Measurements from ENCODE around the gene ADAM8.

ADAM8 gene

DNA sequence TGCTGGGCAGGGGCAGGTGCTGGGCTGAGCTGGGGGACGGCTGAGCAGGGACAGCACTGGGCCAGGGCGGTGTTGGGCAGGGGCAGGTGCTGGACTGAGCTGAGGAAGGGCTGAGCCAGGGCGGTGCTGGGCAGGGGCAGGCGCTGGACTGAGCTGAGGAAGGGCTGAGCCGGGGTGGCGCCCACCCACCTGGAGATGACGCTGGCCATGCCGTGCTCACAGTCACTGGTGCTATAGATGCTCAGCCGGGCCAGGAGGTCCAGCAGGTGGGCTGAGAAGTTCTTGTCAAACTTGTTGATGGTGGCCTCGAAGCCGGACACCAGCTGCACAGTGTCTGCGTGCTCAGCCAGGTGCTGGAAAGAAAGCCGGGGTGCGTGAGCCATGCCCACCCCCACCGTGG, 4.4 kb upstream of the ADAM8 start:
- DNase-seq: no peak

DNA sequence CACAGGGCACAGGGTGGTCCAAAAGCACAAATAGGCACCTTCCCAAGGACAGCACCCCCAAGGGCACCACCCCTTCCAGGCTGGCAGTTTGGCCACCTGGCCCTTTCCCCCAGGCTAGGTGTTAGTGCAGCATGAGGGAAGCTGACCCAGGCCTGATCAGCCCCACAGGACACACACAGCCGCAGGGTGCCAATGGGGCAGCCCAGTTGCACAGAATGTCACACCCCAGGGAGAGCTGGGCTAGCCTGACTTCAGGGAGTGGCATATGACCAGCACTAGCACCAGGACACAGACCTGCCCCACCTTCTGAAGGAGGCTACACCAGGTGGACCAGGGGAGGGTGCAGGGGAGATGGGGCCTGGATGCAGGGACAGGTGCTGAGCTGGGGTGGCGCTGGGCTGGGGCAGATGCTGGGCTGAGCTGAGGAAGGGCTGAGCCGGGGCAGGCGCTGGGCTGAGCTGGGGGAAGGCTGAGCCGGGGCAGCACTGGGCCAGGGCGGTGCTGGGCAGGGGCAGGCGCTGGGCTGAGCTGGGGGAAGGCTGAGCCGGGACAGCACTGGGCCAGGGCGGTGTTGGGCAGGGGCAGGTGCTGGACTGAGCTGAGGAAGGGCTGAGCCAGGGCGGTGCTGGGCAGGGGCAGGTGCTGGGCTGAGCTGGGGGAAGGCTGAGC, 3.9 kb upstream of the ADAM8 start:
- DNase-seq: no peak

DNA sequence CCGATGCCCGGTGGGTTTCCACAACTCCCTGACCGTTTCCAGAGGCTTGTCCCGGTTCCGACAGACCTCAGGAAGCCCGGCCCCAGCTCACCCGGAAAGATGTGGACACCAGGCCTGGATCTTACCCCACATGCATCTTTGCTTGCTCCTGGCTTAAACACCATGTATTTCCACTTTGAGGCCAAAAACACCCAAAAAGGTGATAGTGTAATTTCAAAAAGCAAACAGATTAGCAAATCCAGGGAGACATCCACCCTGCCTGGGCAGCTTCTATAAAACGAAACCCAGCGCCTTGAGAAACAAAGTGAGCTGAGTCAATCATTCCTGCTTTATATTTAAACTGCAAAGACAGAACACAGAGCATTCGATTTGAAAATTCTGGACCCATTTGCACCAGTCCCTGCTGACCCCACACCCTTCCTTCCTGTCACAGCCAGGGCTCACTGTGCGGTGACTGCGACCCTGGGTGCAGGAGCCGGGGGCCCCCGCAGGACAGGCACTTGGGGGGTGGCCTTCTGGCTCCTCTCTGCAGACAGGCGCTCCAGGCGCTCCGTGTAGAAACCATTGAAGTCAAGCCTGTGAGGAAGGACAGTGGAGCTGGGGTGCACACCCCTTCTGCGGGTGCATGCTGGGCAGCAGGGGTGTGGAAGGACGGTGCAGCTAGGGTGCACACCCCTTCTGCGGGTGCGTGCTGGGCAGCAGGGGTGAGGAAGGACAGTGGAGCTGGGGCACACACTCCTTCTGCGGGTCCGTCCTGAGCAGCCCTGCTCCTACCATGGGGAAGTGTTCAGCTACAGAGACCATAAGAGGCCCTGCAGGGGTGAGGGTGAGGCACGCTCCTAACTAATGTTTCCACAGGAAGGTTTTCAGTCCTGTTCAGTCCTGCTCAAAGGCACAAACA, 2.9 kb upstream of the ADAM8 start:
- DNase-seq: no peak

DNA sequence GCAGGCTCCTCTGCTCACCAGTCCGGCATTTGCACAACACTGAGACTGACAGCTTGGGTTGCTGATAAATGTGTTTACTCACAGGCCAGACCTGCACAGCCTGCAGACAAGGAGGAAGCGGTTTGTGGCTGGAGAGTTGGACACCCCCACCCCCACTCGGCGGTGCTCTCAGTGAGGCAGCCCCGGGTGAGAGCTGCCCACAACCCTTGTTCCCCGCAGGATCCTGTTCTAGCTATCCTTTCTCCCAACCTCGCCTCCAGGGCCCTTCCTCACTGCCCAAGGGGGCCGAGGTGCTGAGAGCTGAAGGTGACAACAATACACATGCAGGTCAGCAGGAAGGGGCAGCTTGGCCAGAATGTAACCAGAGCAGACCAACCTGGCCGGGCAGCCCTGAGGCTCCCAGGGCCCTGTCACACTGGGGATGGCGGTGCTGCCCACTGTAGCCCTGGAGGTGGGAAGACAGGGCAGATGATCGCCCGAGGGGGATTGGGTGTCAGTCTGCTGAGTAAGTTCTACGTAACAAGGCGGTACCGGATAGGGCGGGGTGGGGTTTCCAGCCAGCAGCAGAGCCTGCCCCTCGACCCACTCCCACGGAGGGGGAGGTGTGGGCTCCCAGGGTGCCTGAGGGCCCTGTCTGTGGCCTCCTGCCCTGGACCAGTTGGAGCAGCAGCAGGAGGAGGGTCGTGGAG, 2.1 kb upstream of the ADAM8 start:
- no peak for DNase-seq

DNA sequence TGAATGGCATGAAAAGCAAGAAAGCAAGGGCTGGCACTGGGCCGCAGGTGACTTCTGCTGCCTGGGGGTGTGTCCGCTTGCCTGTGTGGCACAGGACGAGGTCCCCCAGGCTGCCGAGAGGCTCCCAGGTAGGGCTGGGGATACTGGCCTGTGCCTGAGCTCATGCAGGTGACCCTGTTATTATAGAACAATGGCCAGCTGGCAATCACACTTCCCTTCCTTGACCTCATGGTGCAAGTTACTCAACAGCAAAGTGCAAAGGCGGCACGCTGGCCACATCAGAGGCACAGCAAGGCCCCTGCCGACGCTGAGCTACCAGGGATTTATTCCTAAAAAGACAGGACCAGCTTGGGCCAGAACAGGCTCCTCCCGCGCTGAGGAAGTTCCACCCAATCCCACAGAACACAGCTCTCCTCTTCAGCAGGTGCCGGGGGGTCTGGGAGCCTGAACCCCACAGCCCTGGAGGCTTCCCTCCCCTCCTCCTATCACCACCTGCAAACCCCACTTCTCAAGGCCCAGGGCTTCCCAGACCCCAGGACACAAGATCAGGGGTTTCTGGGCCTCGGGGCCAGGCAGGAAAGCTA, 1.4 kb upstream of the ADAM8 start:
- no peak for DNase-seq

DNA sequence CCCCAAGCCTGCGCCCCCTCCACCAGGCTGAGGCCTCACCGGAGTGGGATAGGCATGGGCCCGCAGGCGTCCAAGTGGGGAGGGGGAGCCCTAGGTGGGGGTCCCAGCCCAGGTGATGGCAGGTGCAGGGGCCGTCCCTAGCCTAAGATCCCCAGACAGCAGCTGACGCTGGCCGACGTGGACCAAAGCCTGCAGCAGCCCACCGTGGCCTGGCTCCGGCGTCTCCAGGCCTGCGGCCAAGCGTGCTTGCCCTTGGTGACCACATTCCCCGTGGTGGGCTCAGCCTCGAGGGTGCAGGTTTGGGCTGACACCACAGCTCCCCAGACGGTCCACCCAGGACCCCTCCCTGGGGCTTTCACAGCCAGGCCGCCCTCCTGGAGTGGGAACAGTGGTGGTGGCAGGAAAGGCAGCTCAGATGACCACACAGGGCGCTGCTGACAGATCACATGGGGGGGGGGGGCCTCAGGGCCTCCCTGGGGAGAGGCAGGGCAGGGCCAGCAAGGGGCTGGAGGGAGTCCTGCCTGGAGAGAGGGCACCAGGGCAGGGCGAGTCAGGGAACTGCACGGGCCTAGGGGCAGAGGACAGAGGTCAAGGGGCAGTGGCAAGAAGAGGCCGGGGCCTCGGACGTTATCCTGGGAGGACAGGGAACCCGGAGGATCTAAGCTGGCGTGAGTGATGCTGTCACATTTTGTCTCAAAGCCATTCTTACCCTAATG, 767 bp upstream of the ADAM8 start:
- DNase-seq: no peak

DNA sequence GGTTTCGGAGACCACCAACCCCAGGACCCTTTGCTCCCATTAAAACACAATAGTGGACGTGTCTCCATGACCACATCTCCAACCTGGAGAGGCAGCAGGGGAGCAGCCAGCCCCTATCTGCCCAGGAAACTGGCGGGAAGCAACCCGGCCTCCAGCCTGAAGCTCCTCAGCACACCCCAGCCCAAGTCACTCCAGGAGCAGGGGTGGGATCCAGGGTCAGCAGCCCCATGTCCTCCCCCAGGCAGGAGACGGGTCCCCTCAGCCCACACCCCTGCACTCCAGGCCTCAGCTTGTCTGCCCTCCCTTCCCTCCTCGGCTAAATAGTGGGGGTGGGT, 601 bp downstream of the ADAM8 start:
- DNase-seq: no peak

DNA sequence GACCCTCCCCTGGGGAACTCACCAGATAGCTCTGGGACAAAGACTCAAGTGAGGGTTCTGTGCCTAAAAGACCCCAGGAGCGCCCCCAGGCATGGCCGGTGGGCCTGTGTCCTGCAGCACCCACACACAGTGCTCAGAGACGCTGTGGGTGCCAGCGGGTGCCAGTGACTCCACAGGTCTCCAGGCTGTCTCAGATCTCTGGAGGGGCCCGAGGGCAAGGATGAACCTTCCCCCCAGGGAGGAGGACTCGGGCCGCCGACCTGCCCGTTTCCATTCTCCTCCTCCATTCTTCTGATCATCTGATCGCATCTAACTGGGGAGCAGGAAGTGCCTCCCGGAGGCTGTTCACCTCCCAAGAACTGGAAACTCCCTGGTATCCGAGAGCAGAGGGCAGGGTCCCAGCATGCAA, 980 bp downstream of the ADAM8 start:
- DNase-seq: no peak

DNA sequence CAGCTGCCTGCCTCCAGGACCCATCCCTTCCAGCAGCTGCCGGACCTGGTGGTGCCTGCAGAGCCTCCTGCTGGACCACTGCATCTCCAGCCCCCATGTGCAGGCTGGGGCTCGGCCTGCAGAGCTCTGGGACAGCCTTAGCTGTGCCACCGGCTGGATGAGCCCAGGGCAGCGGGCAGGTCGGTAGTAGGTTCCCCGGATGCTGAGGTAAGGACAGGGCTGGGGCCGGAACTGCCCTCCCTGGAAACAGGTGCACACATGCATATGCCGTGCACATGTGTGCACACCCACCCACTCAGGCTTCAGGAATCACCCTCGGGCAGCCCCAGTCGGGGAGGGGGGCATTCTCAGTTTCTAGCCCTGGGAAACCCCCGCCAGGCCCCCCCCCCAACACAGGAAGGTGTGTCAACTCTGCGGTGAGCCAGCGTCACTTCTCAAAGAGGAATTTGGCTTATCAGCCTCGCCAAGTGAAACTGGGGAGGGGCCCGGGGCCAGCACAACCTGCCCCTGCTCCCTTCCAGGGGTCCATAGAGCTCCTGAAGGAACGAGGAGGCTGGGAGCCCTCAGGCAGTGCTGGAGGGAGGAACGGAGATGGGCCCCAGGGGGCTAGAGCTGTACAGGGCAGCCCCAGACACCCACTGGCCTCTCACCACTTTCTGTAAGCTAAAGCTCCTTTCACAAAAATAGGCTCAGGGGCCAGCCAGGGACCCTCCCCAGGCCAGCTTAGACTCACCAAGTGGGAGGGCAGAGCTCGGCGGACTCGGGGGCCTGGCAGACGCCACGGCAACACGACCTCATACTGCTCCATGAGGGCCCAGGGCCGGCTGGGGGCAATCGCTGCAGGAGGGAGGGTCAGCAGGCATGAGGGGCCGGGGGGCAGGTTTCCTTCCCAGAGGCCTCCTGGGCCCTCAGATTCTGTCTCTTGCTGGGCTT, 1.7 kb downstream of the ADAM8 start:
- no peak for DNase-seq

DNA sequence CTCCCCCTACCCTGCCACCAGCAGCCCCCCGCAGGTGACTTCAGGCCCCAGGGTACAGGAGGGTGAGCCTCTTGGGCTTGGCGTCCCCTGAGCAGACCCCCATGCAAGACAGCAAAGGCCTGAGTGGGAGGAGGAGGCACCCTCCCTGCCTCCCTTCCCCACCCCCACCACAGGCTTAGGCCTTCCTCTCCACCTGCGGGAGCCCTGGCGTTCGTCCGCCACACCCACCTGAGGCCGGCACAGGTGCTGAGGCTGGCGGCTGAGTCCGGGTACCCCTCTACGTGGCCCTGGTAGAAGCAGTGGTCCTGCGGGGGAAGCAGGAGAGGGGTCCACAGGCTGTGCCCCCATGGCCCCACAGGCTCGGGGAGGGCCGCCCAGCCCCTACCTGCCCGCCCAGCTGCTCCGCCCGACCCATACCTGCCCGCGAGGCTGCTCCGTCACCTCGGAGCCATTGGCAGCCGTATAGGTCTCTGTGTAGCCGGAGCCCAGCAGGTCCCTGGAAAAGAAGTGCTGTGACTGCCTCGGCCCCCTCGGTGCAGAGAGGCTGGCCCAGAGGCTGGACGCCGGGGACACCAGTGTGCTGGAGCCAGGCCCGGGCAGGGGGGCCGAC, 3.0 kb downstream of the ADAM8 start:
- DNase-seq: no peak

DNA sequence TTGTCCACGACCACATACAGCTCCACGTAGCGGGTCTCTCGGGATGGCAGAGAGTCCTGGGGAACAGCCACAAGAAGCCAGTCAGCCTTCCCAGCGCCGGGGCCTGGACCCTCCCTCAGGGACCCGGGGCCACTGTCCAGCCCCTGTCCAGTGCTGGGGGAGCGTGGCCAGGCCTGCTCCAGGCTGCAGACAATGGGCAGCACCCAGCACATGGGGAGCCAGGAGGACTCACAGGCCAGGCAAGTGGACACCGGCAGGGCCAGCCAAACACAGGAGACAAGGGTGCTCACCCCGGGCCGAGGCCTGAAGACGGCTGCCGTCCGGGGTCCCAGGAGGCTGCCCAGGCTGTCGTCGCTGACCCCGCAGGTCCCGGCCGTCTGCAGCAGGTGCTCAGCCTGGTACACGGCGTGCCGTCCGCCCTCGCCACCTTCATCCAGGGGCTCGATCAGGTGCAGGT, 3.7 kb downstream of the ADAM8 start:
- no peak for DNase-seq

DNA sequence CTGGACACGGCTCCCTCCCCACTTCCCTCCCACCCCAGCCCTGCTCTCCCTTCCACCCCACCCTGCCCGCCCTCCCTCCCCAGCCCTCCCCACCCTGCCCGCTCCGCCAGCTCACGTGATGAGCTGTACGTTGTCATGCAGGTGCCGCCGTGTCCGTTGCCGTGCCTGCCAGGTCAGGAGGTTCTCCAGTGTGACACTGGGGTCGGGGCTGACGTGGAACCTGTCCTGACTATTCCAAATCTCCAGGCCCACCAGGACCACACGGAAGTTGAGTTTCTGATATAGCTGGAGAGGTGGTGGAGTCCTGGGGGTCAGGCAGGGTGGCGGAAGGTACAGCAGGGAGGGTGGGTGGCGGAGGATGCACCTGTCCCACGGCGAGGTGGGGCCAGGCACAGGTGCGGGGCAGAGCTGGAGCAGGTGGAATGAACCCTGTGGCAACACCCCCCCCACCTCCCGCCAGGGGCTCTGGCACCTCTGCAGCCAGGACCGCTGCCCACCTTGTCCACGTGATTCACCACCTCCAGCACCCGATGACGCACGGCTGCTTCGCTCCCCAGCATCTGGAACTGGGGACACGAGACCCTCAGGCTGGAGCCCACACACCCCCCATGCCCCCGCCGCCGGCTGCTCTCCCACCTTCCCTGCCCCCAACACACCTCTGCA, 4.2 kb downstream of the ADAM8 start:
- no peak for DNase-seq

DNA sequence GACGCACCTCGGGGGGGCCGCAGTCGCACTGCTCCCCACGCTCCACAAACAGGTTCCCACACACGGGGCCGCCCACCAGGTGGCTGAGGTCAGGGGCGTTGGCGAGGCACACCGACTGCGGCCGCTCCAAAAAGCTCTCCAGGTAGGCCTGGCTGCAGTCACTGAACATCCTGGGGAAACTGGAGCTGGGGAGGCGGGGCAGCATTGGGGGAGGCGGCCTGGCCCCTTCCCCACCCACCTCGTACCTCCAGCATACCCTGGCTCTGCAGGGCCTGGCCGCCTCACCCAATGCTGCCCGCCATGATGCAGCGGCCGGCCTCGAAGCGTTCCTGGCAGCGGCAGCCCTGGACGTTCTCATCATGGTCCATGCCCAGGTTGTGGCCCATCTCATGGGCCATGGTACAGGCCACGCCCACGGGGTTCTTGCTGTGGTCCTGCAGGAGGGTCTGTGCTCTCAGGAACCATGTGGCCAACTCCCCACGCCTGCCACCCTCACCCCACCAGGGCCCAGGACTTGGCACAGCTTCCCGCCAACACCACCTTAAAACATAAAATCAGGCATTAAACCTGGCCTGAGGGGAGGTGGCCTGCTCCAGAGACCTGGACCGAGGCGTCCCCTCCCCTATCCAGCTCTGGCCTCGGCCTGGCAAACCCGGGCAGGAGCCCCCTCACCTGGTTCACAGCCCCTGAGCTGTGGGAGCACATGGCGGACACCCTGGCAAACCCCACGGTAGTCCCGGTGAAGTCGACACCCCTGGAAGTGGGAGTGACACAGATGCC, 5.0 kb downstream of the ADAM8 start:
- DNase-seq: no peak

DNA sequence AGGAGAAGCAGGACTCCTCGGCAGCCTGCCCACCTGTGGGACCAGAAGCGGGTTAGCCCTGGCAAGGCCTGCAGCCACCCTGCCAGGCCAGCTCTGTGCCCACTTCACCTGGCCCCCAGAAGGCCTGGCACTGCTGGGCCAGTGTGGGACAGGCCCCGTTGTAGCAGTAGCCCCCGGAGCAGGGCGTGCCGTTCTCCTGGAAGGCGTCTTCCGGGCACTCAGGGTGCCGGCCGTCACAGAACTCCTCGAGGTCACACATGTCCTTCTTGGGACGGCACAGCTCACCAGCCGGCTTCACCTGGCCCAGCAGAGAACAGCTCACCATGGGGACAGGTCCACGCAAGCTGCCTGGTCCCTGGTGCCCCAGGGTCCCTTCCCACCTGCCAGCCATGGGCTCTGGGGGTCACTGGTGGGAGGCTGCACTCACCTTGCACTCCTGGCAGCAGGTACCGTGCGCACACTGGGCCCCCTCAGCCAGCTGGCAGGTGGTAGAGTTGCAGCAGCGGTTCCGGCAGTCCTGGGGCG, 5.8 kb downstream of the ADAM8 start:
- DNase-seq: no peak

DNA sequence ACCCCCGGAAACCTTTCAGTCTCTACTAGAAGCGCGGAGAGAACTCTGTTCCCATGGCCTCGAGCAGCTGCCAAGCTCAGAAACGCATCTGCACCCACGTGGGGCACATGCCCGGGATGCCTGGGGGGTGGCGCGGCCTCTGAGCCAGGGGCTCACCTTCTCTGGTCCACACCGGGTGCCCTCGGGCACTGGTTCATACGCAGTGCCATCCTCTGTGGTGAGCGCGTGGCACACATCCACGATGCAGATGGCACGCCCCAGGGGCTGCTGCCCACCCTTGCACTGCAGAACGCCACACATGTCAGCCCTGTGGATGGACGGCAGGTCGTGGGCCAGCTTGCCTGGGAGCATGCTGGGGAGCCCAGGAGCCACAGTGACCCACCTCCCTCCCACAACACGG, 6.5 kb downstream of the ADAM8 start:
- DNase-seq: no peak

DNA sequence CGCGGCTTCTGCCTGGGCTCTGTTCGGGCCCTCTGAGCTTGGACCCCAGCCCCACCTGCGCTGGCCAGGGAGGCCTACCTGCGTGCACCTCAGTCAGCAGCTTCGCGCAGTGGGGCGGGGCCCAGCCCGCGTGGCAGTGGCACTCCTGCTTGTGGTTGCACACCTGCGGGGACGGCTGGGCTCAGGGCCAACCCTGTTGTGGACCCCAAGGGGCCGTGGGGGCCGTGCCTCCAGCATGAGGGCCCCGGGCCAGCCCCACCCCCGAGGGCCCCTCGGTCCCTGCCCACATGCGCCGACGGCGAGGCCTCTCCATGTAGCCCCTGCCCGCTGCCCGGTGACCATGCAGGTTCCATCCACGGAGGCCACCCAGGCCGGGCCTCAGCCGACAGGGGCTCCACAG, 7.3 kb downstream of the ADAM8 start:
- DNase-seq: no peak

DNA sequence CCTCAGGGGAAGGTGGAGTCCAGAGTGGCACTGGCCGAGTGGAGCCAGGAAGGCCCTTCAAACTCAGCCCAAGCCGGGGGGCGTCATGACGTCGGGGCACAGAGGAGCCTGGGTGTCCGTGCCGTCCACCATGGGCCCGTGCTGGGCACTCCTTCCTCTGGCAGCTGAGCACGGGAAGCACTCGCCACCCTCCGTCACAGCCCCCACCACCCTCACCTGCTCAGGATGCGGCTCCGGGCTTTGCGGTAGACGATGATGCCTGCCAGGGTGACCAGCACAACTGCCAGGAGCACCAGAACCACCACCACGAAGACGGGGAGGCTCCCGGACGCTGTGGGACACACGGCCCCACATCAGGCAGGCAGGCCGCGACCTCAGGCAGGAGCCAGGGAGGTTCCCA, 8.1 kb downstream of the ADAM8 start:
- DNase-seq: no peak

DNA sequence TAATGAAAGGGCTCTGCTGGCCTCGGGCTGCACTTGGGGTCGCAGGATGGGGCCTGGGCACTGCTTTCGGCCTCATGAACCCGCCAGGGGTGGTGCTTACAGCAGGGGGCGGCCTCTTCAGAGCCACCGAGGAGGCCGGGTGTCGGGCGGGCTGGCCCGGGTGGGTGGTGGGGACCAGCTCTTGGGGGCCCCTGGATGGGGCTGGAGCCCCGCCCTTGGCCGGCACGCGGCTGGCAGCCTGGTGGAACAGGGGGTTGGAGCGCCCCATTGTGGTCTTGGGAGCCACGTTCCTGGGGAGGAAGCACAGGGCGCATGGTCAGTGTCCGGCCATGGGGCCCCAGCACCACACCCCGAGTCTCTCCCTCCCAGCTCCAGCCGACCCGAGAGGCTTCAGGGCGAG, 8.8 kb downstream of the ADAM8 start:
- DNase-seq: no peak

DNA sequence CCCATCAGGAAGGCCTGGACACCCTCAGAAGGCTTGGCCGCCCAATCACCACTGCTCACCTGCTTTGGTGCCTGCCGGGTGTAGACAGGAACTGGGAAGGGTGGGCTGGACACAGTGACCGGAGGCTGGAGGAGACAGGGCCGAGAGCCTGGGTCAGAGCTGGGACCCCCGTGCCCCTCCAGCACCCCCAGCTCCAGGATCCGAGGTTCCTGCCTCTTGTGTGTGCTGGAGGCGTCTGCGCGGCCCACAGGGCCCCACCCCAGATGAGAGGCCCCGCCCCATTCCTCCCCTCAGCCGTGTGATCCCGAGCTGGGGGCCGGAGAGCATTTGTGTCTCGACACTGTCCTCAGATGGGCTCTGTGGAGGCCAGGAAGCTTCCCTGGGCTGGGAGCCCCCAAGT, 9.4 kb downstream of the ADAM8 start:
- no peak for DNase-seq
